RPMI7951 (cell line): ENCODE data around the gene EBLN1. TPM values are rescaled to one million over a fixed set of nuclear protein-coding genes. Genes with fewer than 3 reads are reported as not detected.

Experiments used
- DNase-seq: peaks from one replicate; pipeline ENCODE4 v3.0.0-alpha.2; 2012; ENCODE audit warnings: low read depth
- total RNA-seq: library from RNA; depleted of rRNA; stranded (reverse); fragments of >200 nt; shearing (Covaris generic); gene quantifications from 2 replicates; pipeline ENCODE4 v1.2.3, GENCODE V29; 2014; rRNA removed

EBLN1 gene
- total RNA-seq, result not detected in 2 replicates

DNA sequence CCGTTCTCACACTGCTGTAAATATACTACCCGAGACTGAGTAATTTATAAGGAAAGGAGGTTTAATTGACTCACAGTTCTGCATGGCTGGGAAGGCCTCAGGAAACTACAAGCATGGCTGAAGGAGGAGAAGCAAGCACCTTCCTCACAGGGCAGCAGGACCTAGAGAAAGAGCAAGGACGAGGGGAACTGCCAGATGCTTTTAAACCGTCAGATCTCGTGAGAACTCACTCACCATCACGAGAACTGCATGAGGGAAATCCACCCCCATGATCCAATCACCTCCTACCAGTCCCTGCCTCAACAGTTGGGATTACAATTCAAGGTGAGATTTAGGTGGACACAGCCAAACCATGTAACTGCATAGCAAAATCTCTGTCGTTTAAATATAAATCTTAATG lies at the start of gene EBLN1:
Gene EBLN1 (minus strand): TSS at position 174 of the 400 bp plus-strand sequence. CDS start 8,032 bp downstream, outside the sequence.
- no peak for DNase-seq

- no peak for DNase-seq
Observed at GRCh38 chr10:22265839-22266537, 48.2 kb upstream of the EBLN1 start.

GRCh38 chr10:22263106-22263505 lies 45.3 kb upstream of the EBLN1 start:
- DNase-seq, result no peak

DNA sequence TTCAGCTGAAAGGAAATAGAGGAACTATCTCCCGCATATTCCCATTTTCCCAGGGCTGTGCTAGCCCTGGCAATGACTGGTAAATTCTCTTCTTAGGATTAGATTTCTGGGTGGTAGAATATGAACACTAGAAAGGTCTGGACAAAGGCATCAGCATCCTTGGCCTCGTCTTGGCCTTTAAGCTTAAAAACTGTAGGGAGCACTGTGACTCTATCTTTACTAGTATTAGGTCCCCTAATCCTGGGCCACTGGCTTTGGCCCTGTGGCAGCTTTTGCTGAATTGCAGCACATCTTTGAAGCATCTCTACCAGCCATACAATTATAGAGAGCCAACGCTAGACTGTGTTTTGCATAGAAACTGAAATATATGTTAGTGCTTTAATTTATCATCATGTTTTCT lies 41.5 kb upstream of the EBLN1 start:
- peak; percentile 26 for DNase-seq

DNA sequence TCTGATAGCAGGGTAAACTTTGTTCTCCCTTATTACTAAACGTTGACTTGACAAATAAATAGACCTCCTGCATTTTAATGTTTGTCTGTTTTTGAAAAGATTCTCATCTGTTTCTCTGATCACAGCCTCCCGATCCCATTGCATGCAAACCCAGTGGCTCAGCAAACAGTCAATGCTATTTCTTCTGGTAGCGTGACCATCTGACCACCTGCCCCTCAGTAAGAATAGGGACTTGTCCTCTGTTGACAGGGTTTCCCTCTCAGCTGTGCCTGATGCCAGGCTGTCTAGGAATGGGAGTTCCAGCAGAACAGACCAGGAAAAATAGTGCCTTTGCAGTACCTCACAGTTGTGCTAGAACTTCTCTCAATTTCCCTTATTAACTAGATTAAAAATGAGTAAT lies 40.7 kb upstream of the EBLN1 start:
- DNase-seq, result no peak

- no peak for DNase-seq
Observed at GRCh38 chr10:22253580-22253882, 35.7 kb upstream of the EBLN1 start.

GRCh38 chr10:22252801-22253579 lies 35.2 kb upstream of the EBLN1 start:
- no peak for DNase-seq

DNA sequence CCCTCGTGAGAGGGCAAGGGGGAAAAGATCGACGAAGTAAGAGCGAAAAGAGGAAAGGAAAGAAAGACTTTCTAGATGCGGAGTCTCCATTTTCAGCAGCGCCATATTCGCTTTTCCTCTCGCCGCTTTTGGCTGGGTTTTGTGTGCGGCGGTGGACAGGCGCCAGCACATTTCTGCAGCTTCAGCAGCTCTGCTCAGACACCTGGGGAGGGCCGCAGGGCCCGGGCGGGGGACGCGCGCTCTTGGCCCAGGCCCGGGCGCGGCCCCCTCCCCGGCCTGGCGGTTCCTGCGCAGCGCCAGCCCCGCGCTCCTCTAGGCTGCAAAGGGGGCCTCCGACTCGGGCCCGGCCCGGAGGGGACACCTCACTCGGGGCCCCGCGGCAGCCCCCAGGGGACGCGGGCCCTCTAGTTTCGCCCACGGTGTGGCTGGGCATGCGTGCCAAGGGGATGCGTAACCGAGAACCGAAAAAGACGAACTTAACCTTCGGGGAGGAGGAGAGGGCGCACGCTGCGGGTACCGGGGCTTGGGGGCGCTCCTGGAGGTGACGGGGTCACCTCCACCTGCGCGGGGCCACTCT lies 34.5 kb upstream of the EBLN1 start:
- DNase-seq, result peak; percentile 41

DNA sequence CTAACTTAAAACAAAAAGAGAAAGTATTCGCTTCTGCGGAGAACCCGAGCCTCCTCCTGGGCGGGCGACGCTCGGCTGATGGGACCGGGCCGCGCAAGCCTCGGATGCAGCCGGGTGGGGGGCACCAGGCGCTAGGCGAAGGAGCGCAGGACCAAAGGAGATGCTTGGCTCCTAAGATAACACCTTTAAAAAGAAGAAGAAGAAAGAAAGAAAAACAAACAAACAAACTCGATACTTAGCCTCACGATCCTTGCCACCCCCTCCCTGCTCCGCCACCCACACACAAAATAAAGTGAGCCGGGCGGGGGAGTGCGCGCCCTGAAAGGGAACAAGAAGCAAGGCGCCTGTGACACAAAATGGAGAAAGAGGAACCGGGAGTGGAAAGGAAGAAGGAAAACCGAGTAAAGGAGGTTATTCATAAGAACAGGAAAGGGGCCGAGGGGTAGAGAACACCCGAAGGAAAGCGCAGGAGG lies 34.0 kb upstream of the EBLN1 start:
- DNase-seq, result peak; percentile 60

- peak; percentile 29 for DNase-seq
Observed at GRCh38 chr10:22250897-22251660, 33.3 kb upstream of the EBLN1 start.

- DNase-seq, result no peak
Observed at GRCh38 chr10:22247636-22248035, 29.8 kb upstream of the EBLN1 start.

- peak; percentile 83 for DNase-seq
Observed at GRCh38 chr10:22246680-22247391, 29.0 kb upstream of the EBLN1 start.

DNA sequence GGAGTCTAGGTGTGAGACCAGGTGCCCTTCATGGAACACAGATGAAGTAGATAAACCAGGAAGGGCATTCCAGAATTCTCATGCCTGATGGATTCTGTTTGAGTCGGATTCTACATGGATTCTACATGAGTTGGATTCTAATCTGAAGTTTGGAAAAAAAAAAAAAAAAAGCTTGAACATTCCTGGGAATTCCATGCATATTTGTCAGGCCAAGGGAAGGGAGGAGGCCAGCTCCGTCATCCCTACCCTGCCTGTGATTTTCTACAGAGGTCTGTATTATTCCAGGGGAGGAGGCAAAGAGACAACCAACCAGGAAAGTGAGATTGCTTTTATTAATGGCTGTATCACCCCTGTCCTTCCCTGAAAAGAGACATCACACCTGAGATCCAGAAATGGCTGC lies 27.8 kb upstream of the EBLN1 start:
- DNase-seq, result peak; percentile 54

DNA sequence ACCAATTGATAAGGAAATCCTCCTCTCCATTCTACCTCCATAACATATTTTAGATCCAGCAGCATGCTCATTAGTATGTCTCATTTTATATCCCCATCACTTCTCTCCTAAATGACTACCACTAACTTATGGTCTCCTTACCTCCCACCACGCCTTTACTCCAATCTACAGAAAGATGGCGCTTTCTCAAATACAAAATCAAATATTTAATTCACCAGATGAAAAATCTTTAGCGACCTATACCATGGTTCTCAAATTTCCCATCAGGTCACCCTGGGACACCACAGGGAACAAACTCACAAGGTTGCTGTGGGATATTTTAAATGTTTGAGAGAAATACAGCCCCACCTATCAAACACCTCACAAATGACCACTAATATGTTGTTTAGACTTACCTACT lies 27.0 kb upstream of the EBLN1 start:
- DNase-seq, result no peak

DNA sequence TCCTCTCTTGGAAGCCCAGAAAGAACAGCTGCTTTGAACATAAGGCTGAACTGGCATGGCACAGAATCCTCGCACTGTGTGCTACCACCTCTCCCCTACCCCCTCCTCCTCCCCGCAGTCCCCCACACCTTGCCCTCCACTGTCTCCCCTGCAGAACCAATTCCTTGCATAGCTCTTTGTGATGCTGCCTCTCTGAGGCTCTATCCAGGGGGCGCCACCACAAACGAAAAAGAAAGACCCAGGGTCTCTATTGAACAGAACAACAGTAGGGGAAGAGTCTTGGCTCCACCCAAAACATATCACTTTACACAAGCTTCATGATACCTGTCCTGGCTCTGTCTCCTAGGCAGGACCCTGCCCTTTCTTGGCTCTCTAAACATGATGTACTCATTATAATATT lies 26.2 kb upstream of the EBLN1 start:
- DNase-seq, result no peak

- no peak for DNase-seq
Observed at GRCh38 chr10:22243321-22243720, 25.5 kb upstream of the EBLN1 start.

GRCh38 chr10:22231260-22231659 lies 13.4 kb upstream of the EBLN1 start:
- DNase-seq, result no peak

GRCh38 chr10:22230158-22230833 lies 12.5 kb upstream of the EBLN1 start:
- DNase-seq, result peak; percentile 79

- DNase-seq, result peak; percentile 15
Observed at GRCh38 chr10:22229802-22230157, 12.0 kb upstream of the EBLN1 start.

DNA sequence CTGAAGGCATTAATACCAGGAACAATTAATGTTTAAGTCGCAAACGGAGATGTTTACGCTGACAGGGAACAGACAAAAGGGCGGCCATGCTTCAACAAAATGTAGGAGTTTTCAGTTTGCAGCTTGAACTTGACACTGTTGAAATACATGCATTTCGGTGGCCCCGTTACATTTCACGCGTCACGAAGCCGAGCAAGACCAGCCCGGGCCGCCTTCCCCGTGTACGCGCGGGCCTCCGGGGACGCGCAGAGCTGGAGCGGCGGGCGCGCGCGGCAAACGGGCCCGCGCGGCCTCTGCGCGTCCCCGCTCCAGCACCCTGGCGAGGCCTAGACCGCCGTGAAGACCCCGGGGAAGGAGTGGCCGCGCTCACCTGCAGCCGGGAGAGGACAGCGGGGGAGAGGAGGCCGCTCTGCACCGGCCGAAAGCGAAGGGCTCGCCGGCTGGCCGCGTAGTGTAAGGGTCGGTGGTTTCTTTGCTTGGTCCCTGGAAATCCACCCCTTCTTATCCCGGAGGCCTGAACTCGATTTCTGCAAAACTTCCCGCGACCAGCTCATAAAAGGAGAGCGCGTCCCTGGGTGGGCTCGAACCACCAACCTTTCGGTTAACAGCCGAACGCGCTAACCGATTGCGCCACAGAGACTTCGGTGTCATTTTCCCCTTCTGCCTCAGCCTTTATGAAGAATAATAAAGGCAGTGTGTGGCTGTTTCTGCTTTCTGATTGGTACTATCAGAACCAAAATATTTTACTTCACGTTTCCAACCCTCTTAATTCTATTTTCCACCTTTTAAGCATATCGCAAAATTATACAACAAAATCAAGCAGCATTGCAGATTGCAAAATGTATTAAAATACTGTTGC lies 11.4 kb upstream of the EBLN1 start:
- peak; percentile 89 for DNase-seq
